GM21367 (cell line): ENCODE results near the gene OR10H5.
"Not testable (repeated sequence)": the region's sequence is repeated elsewhere in the genome, so short reads cannot be mapped to it uniquely, and the experiment has no call there.

Experiments used
- ATAC-seq: cut with Tn5 transposase; IDR thresholded peaks from one replicate; pipeline ENCODE4 v1.9.1; 2021; ENCODE audit not compliant: unreplicated experiment

The OR10H5 gene, protein sequence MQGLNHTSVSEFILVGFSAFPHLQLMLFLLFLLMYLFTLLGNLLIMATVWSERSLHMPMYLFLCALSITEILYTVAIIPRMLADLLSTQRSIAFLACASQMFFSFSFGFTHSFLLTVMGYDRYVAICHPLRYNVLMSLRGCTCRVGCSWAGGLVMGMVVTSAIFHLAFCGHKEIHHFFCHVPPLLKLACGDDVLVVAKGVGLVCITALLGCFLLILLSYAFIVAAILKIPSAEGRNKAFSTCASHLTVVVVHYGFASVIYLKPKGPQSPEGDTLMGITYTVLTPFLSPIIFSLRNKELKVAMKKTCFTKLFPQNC

DNA sequence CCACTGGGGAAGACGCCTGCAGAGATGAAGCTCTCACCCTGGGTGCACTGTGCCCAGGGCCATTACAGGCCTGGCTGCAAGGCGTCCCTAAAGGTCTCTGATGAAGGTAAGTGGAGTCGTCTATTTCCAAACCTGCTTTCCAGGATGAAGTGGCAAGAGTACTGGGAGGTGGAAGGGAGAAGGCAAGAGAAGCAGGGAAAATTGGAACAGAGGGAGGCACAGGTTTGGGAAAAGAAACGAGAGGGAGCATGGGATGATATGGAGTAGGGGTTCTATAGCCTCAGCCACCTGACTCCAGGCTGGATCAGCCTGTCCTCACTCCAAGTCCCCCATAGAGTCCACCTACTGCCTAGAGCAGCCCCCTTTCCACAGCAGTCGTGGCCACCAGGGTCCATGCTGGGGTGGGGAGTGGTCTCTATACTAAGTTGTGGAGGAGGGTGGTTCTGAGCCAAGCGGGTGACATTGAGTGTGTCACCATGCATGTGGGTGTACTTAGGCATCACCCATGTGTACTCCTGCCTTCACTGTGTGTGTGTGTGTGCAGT, at the start of gene OR10H5:
Gene OR10H5, plus strand, starts transcription at position 51 of the 545 bp plus-strand sequence. CDS start 6,388 bp downstream, outside the sequence.
- no peak for ATAC-seq

DNA sequence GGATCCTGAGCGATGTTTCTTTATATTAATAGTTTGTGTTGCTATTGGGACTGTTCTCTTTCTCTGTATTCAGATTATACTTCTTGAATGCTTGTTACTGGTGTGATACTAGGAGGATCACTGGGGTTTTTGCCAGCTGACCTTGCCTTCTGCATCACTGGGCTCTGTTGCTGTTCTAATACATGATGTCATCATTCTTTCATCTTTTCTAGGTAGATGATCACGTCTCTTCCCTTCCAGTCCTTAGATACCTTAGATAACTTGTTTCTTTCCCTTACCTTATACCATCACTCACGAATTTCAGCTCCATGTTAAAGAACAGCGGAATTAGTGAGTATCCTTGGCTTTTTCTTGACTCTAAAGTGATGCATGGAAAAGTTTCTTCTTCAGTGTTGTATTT, 49.7 kb upstream of the OR10H5 start, which contains the start of gene OR10H3:
Gene OR10H3, plus strand, starts transcription at position 264 of the 400 bp plus-strand sequence. CDS start 3,408 bp downstream, outside the sequence.
- ATAC-seq, result no peak

DNA sequence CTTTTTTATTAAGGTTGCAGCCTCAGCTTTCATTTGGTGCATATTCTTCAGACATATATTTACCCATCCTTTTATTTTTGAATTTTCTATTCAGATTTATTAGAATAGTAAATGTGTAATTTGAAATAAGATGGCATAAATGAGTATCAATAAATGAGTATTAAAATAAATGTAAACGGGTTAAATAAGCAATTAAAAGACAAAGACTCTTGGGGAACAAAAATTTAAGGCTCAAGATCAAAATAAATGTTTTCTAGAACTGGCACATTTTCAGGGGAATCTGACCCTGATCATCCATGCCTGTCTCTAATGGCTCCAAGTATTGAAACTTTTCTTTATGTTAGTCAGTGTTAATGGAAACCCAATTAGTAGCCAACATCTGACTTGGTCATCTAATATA, 46.7 kb upstream of the OR10H5 start:
- ATAC-seq, result no peak

DNA sequence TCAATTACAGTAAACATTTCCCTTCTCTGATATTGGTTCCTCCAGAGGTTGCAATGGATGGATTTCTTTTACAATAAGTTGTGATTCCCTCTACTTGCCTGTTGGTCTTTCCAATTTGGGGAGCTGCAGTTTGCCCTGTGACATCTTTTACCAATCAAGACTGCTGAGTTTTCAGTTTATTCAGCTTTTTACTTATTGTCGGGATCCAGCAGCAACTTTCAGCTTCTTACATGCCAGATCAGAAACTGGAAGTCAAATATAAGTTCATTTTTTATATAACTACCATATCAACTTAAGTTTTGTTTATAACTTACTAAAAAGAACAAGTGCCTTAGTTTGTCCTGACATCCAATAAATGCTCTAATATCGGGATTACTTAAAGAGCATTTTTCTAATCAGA, 39.2 kb upstream of the OR10H5 start:
- no peak for ATAC-seq

DNA sequence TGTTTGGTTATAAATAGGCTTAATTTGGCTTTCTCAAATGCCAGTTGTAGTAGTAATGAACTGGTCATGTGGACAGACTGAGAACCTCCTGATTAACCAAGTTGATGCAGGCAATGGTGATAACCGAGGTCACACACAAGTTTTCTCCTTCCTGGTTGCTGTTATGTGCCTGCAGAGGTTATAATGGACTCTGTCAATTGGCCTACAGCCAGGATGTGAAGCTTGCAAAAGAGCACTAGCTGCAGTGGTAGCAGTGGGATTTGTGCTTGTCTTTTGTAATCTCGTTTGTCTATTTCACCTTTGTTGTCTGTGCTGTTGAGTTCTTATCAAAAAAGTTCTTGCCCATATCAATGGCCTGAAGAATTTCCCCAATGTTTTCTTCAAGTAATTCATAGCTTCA, 29.1 kb upstream of the OR10H5 start:
- ATAC-seq, result no peak

DNA sequence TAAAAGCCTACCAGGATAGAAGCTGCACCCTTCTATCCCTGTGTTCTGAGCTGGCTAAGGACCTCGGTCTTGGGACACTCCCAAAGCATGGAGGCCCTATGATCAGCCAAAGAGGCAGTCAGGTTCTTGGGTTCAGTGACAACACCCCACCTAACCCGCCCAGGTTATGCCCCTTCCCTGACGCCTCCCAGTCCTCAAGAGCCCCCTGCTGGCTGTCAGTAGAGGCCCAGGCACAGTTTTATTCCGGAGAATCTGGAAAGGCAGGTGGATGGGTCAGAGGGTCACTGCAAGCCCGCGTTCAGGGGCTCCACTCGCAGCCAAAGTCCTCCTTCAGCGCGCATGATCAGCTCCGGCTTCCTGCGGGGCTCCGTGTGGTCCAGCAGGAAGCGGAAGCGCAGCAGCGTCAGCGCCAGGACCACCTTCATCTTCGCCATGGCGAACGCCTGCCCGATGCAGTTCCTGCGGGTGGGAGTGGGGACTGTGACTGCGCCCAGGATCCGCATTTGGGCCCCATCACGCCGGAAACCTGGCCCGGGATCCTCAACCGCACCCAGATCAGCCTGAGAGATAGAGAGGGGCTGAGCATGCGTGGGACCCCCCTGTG, 27.4 kb upstream of the OR10H5 start:
- no peak for ATAC-seq

DNA sequence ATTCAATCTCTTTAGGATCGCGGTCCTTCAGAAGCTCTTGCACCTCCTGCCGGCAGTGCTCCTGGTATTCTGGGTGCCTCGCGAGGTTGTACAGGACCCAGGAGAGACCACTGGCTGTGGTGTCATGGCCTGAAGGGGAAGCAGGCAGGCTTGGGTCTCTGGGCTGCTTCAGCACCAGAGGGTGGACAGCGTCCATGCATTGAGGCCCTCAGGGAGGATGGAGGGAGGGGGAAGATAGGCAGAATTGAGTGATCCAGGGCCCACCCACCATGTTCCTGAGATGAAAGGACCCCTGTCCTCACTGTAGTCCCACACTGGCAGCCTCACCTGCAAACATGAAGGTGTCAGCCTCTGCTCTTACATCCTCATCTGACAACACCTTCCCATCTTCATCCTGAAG, 17.9 kb upstream of the OR10H5 start:
- ATAC-seq, result no peak

DNA sequence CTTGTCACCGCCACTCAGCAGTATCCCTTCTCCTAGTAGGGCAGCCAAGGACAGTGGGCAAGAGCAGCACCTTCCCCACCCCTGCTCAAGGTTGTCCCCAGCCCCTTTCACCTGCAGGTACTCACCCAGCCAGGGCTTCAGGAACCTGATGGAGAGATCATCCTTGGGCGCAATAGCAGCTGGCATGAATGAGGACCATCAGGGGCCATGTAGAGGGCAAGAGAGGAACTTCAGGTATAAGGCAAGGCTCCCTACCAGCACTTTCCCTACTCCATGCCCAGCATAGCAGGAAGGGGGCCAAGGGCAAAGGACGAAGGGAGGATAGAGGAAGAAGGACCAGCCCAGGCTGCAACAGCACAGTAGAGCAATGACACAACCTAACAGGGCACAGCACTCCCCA, 13.3 kb upstream of the OR10H5 start:
- ATAC-seq, result not testable (repeated sequence)

DNA sequence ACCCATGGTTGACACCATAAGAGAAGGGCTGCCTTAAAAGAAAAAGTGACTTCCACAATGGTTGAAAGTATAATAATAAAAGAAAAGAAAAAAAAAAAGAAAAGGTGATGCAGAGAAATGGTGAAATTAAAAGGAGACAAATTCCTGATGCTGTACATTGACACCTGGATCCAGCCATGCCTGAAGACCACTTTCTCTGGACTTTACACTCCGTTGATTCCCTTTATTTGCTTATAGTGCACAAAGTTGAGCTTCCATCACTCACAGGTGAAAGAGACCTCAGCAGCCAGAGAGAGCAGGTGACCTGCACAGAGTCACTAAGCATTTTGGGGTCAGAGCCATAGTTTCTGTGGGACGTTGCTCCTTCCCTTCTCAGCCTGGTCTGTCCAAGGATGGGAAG, 12.2 kb upstream of the OR10H5 start:
- no peak for ATAC-seq

DNA sequence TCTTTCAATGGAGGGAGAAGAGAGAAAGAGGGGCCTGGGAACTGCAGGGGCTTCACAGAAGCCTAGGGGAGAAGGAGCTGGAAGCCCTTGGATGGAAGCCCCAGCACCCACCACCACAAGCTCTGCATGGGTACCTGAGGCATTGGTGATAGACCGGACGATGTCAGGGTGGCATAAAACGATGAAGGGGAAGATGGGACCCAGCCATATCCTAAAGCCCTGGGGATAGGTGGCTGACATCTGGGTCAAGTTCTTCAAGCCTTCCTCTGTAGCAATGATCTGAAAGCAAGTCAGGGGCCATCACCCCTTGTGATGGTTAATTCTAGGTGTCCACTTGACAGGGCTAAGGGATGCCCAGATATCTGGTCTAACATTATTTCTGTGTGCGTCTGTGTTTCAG, 11.2 kb upstream of the OR10H5 start:
- ATAC-seq, result no peak

DNA sequence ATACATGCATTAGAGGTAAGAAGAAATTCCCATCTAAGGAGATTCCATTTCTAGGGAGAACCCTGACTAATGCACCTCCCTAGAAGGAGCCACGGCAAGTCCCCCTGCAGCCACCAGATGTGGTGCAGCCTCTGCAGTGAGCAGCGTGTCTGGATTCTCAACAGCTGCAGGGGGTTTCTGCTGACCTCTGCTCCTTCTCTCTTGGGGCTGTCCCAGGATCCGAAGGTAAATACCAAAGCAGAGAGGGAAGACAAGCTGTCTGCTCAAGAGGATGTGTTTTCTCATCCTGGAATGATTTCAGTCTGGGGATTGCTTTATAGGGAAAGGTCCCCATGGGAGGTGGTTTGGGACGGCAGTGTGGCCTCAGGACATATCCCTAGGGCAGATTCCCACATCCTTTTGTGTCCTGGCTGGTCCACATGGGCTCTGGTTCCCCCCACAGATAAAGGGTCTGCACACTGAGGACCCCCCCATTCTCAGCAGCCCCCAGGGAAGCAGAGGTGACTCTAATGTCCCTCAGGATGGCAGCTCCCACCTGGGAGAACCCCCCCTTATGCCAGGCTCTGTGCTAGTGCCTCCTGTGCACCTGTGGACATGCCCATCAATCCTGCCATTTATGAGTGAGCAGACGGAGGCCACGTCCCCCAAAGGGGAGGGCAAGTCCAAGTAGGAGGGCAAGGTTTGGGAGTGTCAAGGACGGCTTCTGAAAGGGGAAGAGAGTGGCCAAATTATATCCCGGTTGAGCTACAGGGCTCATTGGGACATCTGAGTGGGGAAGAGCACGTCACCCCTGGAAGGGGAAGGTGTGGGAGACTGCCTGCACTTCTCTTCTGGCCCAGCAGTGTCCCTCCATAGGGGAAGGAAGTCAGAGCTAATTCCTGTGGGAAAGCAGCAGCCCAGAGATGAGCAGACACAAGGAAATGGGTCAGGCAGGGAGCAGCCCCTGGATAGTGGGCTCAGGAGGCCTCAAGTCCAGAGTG, 10.2 kb upstream of the OR10H5 start:
- no peak for ATAC-seq

DNA sequence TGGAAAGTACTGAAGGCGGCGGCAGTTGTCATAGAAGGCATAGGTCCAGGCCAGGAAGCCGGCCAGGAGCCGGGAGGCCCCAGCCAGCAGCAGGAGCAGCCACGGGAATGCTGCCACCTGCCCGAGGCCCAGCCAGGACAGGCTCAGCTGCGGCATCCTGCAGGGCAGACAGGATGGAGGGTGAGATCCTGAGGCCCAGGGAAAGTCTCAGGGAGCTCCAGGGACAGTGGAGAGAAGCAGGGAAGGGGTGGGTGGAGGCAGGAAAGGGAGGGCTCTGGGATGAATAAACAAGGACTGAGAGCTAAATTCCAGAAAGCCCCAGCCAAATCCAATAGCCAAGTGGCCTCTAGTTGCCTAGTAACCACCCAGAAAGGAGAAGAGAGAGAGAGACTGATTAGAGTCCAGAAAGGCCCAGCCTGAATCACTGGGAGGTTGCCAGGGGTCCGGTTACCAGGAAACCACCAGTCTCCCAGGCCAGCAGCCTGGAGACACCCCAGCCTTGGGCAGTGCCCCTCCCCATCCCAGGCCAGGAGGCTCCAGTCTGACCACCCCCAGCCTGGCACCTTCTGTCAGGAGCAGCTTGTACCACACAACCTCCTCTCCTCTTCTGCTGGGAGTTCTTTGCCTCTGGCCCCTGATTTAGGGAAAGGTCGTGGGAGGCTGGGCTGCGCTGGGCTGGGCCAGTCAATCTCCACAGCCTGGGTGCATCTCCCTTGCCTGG, 7.5 kb upstream of the OR10H5 start:
- ATAC-seq, result no peak

DNA sequence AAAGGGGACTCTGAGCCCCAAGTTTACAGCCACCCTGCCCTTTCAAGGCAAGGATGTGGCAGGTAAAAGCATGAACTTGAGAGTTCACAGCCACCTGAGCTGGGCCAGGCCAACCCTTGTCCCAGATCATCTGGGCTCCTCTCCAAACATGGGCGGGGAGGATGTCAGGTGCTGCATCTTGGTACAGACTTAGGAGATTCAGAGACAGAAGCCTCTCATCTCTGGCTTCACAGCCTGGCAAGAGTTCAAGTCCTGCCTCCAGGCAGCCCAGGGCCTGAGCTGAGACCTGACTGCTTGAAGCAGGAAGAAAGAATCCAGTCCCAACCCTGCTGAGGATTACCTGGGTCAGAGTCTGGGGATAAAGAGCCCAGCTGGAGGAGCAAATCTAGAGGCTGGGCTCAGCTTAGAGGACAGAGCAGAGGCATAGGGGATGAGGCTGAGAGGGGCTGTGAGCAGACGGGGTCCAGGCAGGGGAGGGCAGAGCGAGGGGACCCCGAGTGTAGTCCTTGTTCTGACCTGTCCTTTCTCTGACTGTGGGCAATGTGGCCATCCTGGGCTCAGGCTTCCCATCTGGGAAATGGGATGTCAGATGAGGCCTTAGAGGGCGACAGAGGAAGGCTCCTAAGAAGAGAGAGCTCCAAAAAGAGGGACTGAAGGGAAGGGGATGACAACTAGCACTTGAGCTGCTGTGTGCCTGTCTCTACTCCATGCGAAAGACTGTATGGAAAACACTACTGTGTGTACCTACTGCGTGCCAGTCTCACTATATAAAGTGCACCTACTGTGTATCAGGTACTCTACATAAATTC, 6.6 kb upstream of the OR10H5 start:
- no peak for ATAC-seq

DNA sequence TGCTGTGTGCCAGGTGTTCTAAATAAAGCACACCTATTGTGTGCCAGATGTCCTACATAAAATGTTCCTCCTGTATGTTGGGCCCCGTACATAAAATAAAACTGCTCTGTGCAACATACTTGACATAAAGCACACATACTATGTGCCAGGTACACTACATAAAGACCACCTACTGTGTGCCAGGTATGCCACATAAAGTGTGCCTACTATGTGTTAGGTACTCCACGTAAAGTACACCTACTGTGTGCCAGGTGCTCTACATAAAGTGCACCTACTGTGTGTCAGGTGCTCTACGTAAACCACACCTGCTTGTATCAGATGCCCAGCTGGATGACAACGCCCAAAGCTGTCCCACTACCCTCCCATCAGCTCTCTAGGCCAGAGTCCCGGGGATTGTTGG, 5.8 kb upstream of the OR10H5 start:
- no peak for ATAC-seq

DNA sequence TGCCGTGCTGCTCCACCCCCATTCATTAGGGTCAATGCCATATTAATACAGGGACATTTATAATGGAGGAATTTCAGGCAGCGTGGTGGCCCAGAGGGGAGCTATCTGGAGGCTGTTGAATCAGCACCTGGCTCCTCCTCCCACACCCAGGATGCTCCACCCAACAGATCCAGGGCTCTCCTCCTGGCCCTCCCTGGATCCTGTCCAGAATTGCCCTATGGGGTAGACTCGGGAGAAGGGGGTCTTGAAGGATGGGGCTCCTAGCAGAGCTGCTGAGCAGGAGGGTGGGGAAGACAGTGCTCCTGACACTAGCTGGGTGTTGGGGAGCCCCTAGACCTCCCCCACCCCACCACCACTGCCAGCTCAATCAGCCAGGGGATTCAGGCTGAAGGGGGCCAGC, 5.2 kb upstream of the OR10H5 start:
- ATAC-seq, result no peak

DNA sequence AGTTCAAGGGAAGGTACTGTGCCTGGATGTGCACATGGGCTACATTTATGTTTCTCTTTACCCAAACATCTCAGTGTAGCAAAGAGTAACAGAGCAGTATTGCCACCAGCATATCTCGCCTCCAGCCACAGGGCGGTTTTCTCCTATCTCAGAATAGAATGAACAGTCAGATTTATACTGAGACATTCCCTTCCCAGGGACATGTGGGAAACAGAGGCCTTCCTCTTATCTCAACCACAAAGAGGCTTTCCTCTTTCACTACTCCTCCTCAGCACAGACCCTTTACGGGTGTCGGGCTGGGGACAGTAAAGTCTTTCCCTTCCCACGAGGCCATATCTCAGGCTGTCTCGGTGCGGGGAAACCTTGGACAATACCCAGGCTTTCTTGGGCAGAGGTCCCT, 4.6 kb upstream of the OR10H5 start:
- ATAC-seq, result not testable (repeated sequence)

DNA sequence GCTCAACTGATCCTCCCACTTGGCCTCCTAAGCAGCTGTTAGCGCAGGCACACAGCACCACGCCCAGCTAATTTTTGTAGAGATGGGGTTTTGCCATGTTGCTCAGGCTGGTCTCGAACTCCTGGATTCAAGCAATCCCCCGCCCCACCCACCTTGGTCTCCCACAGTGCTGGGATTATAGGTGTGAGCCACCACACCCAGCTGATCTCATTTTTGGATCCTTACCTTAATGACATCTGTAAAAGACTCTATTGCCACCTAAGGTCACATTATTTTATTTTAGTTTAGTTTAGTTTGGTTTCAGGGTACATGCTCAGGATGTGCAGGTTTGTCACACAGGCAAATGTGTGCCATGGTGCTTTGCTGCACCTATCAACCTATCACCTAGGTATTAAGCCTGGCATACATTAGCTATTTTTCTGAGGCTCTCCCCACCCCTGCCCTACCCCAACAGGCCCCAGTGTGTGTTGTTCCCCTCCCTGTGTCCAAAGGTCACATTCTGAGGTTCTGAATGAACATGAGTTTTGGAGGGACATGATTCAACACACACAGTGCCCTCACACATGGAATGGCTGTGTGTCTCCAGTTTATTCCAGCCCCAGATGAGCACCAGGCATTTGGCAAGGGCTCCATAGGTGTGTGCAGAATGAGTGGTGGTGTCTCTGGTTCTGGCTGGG, 1.3 kb downstream of the OR10H5 start:
- no peak for ATAC-seq

DNA sequence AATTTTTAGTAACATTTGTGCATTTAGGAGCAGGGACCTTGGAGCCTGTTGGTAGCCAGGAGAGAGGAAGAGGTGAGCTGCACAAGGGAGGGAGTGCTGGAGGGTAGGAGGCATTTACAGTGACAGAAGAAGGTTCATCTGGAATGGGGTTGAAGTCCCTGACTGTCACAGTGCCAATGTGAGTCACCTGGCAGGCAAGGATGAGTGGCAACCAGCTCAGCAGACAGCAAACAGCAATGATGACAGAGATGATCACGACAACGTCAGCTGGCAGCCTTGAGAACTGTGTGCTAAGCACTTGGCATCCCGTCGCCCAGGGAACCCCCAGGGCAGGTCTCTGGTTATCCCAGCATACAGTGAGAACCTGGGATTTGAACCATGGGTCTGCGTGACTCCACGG, 2.6 kb downstream of the OR10H5 start:
- no peak for ATAC-seq

DNA sequence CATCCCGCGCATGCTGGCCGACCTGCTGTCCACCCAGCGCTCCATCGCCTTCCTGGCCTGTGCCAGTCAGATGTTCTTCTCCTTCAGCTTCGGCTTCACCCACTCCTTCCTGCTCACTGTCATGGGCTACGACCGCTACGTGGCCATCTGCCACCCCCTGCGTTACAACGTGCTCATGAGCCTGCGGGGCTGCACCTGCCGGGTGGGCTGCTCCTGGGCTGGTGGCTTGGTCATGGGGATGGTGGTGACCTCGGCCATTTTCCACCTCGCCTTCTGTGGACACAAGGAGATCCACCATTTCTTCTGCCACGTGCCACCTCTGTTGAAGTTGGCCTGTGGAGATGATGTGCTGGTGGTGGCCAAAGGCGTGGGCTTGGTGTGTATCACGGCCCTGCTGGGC, 6.8 kb downstream of the OR10H5 start:
- ATAC-seq, result not testable (repeated sequence)
